GM20431 (cell line): ENCODE data around the gene TOB1.
"Not testable (repeated sequence)": the region's sequence is repeated elsewhere in the genome, so short reads cannot be mapped to it uniquely, and the experiment has no call there.

ENCODE experiments used
- in situ Hi-C: fragments of 300-500 bp; cut with MseI, MboI; formaldehyde crosslinking; loops from one replicate; pipeline ENCODE4 v1.15.0; 2020; ENCODE audit warnings: low sequenced_read_pairs; ENCODE audit not compliant: unreplicated experiment

TOB1 gene

DNA sequence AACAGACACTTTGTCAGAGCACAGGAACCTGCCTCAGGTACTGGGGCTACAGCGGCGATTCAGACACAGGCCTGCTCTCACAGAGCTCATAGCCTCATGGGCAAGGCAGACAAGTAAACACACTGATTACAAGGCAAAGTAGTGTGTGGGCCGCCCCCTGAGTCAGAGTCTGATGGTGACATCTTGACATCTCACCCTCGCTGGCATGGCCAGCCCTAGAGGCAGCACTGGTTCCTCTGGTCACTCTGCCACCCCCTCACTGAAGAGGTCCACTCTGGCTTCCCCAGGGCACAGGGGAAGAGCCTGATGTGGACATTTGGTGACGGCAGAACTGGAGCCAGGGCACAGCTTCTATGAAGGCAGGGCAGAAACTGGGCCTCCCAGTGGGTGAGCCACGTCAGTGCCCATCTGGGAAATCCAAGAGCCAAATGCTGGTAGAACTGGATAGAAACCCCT is 32.9 kb upstream of the TOB1 start:
- in situ Hi-C loops, result no loop called here

DNA sequence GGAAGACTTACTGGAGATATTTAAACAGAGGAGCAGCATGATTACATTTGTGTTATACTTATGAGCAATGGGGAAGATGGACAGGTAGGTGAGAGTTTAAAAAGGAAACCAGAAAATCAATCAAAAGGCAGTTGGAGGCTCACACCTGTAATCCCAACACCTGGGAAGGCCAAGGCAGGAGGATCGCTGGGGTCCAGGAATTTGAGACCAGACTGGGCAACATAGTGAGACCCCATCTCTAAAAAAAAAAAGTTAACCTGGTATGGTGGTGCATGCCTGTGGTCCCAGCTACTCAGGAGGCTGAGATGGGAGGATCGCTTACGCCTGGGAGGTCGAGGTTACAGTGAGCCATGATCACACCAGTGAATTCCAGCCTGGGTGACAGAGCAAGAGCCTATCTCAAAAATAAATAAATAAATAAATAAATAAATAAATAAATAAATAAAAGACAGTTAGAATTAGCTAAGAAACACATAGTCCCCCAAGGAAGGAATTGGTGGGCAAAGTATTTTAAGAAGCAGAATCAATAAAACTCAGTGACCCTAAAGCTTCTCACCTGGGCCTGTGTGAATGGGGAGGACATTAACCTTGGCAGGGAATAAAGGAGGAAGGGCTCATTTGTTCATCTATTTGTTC is 32.3 kb upstream of the TOB1 start:
- in situ Hi-C loops, result no loop called here

DNA sequence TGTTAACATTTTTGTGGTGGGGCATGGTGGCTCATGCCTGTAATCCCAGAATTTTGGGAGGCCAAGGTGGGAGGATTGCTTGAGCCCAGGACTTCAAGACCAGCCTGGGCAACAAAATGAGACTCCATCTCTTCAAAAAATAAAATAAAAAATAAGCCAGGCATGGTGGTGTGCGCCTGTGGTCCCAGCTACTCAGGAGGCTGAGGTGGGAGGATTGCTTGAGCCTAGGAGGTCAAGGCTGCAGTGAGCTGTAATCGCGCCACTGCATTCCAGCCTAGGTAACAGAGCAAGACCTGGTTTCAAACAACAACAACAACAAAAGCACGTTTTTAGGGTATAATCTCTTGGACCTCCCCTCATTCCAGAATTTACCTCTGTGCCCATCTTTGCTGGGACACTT is 28.4 kb upstream of the TOB1 start:
- in situ Hi-C loops, result not testable (repeated sequence)

DNA sequence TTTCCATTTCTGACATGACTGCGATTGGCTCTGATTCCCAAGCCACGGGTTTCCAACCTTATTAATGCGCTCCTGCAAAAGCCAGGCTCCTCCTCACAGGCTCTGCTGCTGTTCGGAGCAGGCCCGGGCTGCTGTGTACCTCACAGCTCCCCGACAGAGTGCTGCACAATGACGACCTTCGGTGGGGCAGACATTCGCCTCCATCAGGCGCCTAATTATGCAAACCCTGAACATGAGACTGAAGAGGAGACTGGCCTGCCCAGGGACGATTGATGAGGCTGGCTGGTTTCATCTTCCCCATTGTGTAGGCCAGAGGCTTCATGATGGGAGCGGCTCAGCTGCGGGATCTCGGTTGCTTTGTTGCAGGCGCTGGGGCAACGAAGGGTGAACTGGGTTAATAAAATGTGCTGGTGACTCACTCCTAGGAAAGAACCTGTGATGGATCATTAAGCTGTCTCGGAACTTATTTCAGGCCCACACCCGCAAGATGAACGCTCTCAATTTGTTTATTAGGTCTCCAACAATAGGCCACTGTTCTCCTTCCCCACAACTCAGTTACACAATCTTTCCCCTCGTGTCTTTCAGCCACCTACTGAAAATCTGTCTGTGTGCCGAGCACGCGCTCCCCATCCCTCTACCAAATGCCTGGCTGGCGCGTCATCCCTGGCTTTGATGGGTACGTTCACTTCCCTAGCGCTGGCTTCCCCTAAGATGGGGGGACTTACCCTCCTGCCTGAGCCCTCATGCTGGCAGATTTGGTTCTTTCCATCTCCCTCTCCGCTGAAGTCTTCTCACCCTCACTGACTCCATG is 27.2 kb upstream of the TOB1 start:
- in situ Hi-C loops, result no loop called here

DNA sequence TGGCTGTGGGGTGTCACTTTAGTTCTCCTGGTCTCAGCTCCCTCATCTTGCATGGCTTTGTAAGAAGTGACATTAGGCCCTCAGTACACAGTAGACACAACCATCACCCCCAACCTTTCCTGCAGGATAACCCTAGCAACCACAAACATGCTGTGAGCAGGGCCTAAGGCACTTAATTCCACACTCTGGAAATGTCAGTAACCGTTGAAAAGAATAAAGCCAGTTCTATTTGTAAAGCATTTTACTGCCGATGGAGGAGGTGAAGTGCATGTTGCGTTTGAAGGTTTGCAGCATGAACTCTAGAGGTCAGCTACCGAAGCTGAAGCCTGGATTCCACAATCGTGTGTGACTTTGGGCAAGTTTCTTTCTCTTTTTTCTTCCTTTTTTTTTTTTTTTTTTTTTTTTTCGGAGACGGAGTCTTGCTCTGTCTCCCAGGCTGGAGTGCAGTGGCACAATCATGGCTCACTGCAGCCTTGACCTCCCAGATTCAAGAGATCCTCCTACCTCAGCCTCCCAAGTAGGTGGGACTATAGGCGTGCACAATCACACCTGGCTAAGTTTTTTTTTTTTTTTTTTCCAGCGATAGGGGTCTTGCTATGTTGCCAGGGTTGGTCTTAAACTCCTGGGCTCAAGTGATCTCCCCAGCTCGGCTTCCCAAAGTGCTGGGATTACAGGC is 26.1 kb upstream of the TOB1 start:
- in situ Hi-C loops, result no loop called here

DNA sequence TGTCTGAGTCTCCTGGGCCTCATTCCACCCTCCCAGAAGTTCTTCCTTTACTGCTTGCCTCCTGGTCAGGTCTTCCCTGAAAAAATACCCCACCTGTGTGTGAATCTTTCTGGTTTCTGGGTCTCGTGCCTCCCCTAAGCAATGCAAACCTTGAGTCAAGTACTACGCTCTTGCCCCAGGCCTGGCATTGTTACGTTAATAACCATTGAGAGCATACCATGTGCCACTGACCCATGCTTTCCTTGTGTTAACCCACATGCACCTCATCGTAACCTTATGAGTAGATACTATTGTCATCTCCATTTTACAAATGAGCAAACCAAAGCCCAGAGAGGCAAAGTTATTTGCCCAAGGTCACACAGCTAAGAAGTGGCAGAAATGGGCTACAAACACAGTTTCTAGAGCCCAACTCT is 25.4 kb upstream of the TOB1 start:
- in situ Hi-C loops, result no loop called here

DNA sequence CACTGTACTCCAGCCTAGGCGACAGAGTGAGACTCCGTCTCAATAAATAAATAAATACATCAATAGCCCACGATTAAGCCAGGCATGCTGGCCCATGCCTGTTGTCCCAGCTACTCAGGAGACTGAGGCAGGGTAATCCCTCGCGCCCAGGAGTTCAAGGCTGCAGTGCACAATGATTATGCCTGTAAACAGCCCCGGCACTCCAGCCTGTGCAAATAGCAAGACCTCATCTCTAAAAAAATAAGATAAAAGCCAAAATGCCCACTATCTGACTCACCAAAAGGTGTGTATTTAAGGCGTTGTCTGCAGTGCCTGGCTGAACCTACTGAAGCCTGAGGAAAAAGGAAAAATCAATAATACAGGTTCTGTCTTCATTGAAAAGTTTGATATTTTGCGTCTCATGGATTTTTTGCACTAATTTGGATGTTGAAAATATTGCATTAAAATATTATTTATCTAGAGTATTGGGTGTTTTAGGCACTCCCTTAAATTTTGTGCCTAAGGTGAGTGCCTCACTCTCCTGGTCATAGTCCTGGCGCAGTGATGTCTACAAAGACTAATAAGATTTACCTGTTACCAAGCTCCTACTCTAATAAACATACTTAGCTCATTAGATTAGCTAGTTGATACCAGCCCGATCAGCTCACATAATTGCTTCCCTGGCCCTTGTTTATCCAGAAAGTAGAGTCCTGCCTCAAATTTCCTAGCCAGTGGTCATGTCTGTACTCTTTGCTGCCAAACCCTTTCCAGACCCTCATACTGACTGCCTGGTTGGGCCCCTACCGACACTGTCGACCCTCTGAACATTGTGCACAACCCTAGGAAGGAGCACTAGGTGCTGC is 24.7 kb upstream of the TOB1 start:
- in situ Hi-C loops, result no loop called here

DNA sequence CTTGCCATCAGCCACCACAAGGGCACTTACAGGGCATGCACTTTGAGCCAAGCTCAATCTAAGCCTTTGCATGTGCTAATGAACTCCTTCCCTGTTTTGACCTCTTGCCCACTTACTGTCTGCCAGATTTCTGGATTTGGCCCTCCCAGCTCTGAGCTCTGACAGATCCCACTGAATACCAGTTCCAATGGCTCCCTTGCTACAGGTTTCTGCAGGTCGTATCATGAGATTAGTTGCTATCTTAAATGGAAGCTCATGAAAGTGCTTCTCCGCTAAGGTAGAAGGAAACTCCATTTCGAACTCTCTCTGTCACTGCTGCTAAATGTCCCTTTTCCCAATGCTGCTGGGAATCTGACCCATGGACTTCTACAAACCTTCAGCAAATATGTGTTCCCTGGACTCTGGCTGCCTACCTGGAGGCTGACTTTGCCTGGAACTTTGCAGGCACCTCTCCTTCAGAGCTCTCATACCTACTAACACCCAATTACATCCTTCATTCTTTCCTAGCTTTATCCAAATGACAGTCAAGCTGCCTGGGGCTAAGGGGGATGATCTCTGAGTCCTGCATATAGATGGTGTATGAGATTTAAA is 23.5 kb upstream of the TOB1 start:
- in situ Hi-C loops, result no loop called here

DNA sequence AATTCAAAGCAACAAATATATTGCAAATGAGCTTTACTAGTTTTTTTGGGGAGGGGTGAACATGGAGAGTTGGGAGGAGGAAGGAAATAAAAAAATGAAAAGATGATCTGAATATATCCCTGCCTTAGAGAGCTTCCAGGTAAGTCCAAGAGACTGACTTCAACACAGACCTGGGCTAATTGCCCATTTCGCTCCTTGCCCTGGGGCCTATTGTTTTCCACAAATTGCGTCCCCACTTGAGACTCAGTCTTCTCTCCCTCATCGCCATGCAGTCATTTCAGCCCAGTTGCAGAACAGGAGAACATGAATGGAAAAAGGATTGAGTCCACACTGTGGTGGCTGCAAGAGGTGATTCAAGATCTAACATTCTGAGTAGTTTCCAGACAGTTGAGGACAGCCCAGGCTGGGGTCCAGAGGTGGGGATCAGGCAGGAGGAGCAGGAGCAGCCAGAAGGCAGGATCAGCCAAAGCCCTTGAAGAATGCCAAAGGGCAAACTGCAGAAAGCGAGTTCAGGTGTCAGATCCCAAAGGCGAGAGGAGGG is 21.6 kb upstream of the TOB1 start:
- in situ Hi-C loops, result no loop called here

DNA sequence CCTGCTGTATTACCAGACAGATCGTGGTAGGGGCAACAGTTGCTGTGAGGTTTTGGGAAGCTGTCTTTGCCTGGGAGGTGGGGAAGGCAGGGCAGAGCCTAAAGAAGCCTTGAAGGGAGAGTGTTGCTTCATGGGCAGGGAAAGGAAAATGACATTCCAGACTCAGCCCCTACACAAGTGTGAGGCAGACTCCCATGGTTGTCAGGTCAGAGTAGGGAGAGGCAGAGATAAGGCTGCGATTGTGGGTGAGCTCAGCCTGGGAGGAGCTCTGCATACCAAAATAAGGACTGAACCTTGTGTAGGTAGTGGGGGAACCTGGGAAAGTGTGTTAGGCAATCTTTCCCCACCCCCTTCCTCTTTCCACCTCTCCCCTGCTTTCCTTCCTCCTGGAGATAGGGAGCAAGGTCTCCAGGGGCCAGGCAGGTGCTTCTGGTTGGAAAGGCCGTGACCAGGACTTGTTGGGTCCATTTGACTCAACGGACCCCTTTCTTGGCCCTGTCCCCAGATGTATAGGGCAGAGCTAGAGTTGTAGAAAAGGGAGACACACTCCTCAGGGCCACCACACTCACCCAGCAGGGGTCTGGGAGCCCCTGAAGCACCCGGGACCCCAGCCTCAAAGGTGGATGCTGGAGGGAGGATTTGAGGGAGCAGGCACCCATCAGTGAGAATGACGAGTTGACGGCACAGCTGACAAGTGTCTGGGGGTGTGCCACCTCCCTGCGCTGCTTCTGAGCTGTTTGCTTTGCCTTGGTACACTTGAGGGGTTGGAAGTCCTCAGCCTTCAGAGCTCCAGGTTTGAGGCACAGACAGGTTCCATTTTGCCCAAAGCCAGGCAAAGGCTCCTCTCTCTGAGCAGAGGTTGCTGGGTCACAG is 18.5 kb upstream of the TOB1 start:
- in situ Hi-C loops, result no loop called here

DNA sequence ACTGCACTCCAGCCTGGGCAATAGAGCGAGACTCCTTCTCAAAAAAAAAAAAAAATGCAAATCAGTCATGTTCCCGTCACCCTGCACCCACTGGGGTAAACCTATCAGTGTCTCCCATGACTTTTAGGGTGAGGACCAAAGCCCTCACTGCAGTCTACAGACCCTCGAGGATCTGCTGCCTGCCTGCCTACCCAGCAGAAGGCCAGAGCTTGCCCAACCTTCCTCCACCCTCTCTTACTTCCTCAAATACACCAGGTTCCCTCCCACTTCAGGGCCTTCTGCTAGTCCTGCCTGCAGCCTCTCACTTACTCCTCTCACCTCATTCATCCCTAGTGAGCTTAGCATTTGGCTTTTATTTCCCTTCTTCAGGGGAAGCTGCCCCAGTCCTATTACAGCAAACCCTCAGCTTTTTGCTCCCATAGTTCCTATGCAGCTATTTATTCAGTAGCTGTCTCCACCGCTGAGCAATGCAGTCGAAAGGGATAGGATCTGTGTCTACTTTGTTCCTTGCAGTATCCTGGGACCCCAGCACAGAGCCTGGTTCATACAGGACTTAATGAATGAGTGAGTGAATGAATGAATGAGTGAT is 17.8 kb upstream of the TOB1 start:
- in situ Hi-C loops, result no loop called here

DNA sequence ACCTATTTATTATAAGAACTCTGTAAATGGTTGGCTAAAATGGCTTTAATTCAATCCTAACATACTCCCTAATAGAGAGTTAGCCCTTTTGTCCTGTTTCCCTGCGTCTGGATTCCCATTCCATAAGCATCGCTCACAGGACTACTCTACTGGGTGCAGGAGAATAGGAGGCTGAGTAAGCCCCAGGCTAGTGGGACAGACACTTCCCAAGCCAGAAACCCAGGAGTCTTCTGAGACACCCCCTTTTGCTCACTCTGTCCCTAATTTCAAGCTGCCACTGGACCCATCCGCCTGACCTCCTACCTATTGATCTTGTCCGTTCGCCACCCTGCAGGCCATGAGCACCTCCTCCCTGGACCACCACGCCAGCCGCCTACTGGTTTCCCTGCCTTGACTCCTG is 16.7 kb upstream of the TOB1 start:
- in situ Hi-C loops, result no loop called here

DNA sequence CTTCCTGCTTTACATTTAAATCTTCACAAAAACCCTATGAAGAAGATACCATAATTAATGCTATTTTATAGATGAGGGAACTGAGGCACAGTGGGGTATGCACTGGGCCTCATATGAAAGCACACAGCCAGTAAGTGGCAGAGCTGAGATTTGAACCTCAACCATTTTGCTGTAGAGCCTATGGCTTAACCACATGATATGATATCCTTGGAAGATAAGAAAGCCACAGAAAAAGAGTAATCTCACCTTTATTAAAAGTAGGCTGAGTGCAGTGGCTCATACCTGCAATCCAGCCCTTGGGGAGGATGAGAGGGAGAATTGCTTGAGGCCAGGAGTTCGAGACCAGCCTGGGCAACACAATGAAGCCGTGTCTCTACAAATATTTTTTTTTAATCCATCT is 15.0 kb upstream of the TOB1 start:
- in situ Hi-C loops, result no loop called here

DNA sequence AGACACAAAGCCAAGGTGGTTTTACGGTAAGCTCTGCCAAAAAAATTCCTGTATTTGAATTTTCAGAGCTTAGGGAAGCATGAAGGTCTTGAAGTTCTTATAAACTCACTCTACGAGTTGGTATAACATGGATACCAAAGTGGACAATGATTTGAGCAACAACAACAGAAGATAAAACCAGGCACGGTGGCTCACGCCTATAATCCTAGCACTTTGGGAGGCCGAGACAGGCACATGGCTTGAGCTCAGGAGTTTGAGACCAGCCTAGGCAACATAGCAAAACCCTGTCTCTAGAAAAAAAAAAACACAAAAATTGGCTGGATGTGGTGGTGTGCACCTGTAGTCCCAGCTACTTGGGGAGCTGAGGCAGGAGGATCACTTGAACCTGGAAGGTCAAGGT is 12.9 kb upstream of the TOB1 start:
- in situ Hi-C loops, result no loop called here

DNA sequence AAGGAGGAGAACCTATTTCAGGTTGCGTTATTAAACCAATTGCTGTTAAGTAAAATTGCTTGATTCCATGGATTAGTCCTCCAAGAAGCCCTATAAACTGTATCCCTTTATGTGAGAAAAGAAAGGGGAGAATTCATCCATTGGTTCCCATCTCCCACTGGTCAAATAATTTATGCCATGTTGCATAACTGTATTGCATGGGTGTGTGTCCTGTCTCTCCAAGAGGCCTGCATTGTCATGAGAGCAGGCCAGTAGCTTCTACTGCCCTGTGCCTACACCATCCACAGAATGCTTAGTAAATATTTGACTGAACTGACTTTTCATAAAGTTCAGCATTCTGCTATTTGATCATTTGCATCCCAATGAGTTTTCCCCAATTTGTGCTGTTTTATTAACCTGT is 11.7 kb upstream of the TOB1 start:
- in situ Hi-C loops, result no loop called here

DNA sequence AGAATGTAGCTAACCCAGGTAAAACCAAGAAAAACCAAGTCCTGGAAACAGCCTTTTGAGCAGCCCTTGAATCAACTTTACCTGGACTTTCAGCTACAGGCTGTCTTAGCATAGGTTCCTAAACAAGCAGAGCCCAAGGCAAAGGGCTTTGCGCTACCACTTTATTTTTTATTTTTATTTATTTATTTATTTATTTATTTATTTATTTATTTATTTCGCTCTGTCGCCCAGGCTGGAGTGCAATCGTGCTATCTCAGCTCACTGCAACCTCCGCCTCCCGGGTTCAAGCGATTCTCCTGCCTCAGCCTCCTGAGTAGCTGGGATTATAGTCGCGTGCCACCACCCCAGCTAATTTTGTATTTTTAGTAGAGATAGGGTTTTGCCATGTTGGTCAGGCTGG is 10.9 kb upstream of the TOB1 start:
- in situ Hi-C loops, result not testable (repeated sequence)

DNA sequence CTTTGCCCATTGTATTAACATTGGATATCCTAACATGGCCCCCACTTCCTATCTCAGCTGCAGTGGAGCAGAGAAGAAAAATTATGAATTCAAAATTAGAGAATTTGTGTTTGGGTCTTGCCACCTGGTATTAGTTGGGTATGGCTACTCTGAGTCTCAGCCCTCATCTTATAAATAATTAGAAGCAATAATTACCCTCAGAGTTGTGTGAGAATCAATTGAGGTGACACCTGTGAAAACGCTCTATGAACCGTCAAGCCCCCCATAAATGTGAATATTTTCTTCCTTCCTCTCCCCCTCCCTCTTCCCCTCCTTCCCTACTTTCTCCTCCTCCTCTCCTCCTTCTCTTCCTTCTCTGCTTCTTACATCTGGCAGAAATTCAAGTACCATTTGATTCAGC is 8.9 kb upstream of the TOB1 start:
- in situ Hi-C loops, result no loop called here

DNA sequence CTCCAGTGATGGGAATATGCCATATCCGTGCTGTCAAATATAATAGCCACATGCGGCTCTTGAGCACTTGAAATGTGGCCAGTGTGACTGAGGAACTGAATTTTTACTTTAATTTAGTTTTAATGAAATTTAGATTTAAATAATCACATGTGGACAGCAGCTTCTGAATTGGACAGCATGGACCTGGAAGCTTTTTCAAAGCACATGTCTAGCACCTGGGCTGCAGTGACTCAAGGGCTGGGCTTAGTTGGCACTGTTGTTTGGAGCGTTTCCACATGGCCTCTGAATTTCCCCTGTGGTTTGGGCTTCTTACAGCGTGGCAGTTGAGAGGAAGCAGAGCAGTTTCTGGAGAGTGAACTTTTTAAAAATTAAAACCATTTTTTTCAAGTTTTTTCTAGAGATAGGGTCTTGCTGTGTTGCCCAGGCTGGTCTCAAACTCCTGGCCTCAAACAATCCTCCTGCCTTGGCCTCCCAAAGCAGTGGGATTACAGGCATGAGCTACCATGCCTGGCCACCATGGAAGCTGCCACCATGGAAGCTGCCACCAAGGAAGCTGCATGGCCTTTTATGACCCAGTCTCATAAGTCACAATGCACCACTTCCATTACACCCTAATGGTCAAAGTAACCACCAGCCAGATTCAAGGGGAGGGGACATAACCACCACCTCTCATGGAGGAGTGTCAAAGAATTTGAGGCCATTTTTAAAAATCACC is 6.7 kb upstream of the TOB1 start:
- in situ Hi-C loops, result no loop called here
